GM12872 (cell line): ENCODE measurements around the gene KRTAP16-1.

Source experiments
- TF ChIP-seq, protein P1 (sequence below): IDR thresholded peaks from 3 replicates; pipeline ENCODE4 v1.5.1; 2011; ENCODE audit warnings: low read depth, mild to moderate bottlenecking, low read length, moderate library complexity; ENCODE audit not compliant: insufficient read depth

The KRTAP16-1 gene

GRCh38 chr17:41265078-41265477, 44.0 kb downstream of the KRTAP16-1 start, which contains the start of gene KRTAP9-6:
Gene KRTAP9-6 (plus strand): TSS chr17:41265378. CDS start chr17:41265378, 0 bp downstream.
- TF ChIP-seq, protein P1, sequence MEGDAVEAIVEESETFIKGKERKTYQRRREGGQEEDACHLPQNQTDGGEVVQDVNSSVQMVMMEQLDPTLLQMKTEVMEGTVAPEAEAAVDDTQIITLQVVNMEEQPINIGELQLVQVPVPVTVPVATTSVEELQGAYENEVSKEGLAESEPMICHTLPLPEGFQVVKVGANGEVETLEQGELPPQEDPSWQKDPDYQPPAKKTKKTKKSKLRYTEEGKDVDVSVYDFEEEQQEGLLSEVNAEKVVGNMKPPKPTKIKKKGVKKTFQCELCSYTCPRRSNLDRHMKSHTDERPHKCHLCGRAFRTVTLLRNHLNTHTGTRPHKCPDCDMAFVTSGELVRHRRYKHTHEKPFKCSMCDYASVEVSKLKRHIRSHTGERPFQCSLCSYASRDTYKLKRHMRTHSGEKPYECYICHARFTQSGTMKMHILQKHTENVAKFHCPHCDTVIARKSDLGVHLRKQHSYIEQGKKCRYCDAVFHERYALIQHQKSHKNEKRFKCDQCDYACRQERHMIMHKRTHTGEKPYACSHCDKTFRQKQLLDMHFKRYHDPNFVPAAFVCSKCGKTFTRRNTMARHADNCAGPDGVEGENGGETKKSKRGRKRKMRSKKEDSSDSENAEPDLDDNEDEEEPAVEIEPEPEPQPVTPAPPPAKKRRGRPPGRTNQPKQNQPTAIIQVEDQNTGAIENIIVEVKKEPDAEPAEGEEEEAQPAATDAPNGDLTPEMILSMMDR: no peak

DNA sequence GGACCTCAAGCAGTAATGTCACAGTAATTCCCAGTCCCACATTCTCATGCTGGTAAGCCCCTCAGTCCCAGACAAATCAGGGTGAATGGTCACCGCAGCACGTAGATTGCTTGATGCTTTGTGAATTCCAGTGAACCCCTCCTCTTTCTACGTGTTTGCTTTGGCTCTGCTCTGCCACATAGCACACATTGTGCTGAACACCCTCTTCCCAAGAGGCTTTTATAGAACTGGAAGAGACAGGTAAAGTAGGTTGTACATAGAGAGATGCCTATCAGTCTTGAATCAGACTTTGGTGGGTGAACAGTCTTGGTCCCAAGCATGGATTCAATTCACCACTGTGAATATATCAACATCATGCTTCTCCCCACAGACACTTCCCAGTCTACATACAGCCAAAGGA, 44.5 kb downstream of the KRTAP16-1 start:
- TF ChIP-seq, protein P1: no peak

- TF ChIP-seq, protein P1: no peak
These were observed 45.9 kb downstream of the KRTAP16-1 start for GRCh38 chr17:41263212-41263611.

- TF ChIP-seq, protein P1: no peak
These were observed 50.7 kb downstream of the KRTAP16-1 start for GRCh38 chr17:41258406-41258805.
